ENCODE results near the gene AKAP10. TPM values are rescaled to one million over a fixed set of nuclear protein-coding genes. Genes with fewer than 3 reads are reported as not detected.
"Not testable (repeated sequence)": the region's sequence is repeated elsewhere in the genome, so short reads cannot be mapped to it uniquely, and the experiment has no call there.

AKAP10 gene
- total RNA-seq, 2 donors from 2014 or later = 11.9 to 13.2 TPM

DNA sequence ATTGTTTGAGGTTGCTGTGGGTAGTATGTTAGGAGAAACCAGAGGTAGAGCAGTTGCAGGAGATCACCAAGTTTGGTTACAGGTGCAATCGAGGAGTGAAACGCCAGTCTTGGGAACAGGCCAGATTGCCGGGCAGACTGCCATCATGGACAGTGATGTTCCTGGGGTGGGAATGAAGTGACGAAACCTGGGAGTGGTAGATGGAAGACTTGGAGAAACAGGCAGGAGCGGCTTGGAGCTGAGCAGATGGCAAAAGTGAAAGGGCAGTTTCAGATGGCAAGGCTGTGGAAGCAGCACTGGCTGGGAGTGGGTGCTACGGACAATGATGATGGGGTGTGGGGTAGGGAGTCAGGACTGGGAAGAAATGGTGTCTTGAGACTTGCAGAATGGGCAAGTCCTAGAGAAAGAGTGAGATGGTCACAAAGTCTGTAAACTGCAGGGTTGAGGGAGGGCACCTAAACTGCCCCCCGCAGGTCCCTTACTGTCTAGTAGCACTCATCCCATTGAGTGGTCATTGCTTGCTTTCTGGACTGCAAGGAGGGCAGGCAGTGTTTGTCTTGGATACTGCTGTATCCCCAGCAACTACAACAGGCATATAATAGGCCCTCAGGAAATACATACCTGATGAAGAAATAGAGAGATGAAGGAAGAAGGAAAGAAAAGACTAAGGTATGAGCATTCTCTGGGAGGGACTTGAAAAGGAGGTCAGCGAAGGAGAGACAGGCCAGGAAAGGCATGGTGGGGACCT, 80.4 kb downstream of the AKAP10 start:
- Histone ChIP-seq H3K9me3 (no peaks in the 10 kb centered on the region), H3K27me3 (no peaks in the 10 kb centered on the region), H3K4me3 (no peak overlapping the region), H3K4me1 (no peaks in the 10 kb centered on the region), H3K27ac (no peak overlapping the region), H3K36me3 (replicated peaks in 1 of 2; ENCODE audit: insufficient read depth in 1 of 2, low read depth in 2 of 2) (no peaks in the 10 kb centered on the region)
- ATAC-seq (peak; percentile 21), DNase-seq (peak; percentile 10 to 56 (median 40))
- intact Hi-C loops (cut with DNase I) = no loop called here
- TF ChIP-seq CTCF (IDR thresholded peaks at IDR 0.05) (no peak), POLR2A (IDR thresholded peaks at IDR 0.05) (no peak)
- 47 to 53% methylated on average over 8 of the region's 8 CpGs for WGBS, 2 donors

DNA sequence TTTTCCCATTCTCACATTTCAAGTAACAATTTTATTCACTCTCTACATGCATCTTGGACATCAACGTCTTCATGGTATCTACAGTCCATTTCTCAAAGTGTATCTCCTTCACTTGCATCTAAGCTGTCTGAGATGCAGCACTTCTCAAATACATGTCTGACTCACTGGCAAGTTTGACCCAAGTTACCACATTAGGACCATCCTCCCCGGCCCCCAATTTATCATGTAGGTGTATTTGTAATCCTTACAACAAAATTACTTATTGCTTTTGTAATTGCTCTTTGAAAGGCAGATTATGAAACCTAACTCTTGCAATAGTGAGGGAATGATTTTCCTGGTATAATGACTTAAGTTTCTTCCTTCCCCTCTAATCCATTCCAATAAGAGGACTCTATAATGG, 80.9 kb downstream of the AKAP10 start:
- no peak for ATAC-seq

GRCh38 chr17:19890554-19890953, 87.1 kb downstream of the AKAP10 start:
- DNase-seq; H3K27ac ChIP-seq; H3K27me3 ChIP-seq; H3K4me3 ChIP-seq; H3K4me1 ChIP-seq; intact Hi-C loops (cut with DNase I); H3K9me3 ChIP-seq; H3K36me3 ChIP-seq (replicated peaks in 1 of 2; ENCODE audit: insufficient read depth in 1 of 2, low read depth in 2 of 2); ATAC-seq: not testable (repeated sequence)
- 80 to 89% methylated on average over 5 of the region's 5 CpGs for WGBS, 2 donors

More for the DNA sequence above, 80.9 kb downstream of the AKAP10 start:
- intact Hi-C loops (cut with DNase I) = no loop called here
- Histone ChIP-seq H3K9me3 (no peaks in the 10 kb centered on the region), H3K4me1 (no peaks in the 10 kb centered on the region), H3K36me3 (replicated peaks in 1 of 2; ENCODE audit: insufficient read depth in 1 of 2, low read depth in 2 of 2) (no peaks in the 10 kb centered on the region), H3K27me3 (no peaks in the 10 kb centered on the region), H3K4me3 (no peak overlapping the region), H3K27ac (no peak overlapping the region)
- TF ChIP-seq POLR2A (IDR thresholded peaks at IDR 0.05) (no peak), CTCF (IDR thresholded peaks at IDR 0.05) (no peak)
- WGBS, 2 donors = 55 to 60% methylated on average over 2 of the region's 2 CpGs
- DNase-seq = no peak

DNA sequence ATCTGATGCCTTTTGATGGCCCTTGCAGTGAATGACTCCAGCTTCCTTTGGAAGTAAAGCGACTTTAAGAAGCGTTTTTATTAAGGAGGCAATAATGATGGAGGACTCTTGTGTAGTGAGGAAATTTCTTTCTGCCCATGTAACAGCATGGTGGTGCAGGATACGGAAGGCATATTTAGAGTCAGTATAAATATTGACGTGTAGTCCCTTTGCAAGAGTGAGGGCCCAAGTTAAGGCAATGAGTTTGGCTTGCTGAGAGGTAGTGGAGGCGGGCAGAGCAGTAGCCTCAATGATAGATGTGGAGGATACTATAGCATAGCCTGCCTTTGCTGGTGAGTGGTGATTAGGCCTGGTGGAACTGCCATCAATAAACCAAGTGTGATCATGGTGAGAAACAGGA, 87.6 kb downstream of the AKAP10 start:
- intact Hi-C loops (cut with DNase I); H3K27me3 ChIP-seq; H3K4me3 ChIP-seq; H3K27ac ChIP-seq; H3K36me3 ChIP-seq (replicated peaks in 1 of 2; ENCODE audit: insufficient read depth in 1 of 2, low read depth in 2 of 2); DNase-seq; H3K4me1 ChIP-seq; ATAC-seq; H3K9me3 ChIP-seq: not testable (repeated sequence)
- WGBS, 2 donors = 90 to 92% methylated on average over 5 of the region's 5 CpGs

GRCh38 chr17:19886116-19886515, 91.5 kb downstream of the AKAP10 start:
- Histone ChIP-seq H3K36me3 (replicated peaks in 1 of 2; ENCODE audit: insufficient read depth in 1 of 2, low read depth in 2 of 2) (no peaks in the 10 kb centered on the region), H3K4me1 (no peaks in the 10 kb centered on the region), H3K27me3 (no peaks in the 10 kb centered on the region), H3K9me3 (no peaks in the 10 kb centered on the region), H3K4me3 (no peak overlapping the region), H3K27ac (no peak overlapping the region)
- intact Hi-C loops (cut with DNase I) = no loop called here
- ATAC-seq (no peak), DNase-seq (no peak)
- TF ChIP-seq POLR2A (IDR thresholded peaks at IDR 0.05) = no peak
- TF ChIP-seq CTCF (IDR thresholded peaks at IDR 0.05) = no peak
